H1 (cell line): ENCODE measurements around the gene MMP13. TPM values are rescaled to one million over a fixed set of nuclear protein-coding genes. Genes with fewer than 3 reads are reported as not detected.

Experiments
- CTCF ChIA-PET: fragments of 300-600 bp; sonication (Branson Sonifier 250); formaldehyde crosslinking; loops from one replicate; lab custom pipeline; 2021; ENCODE audit not compliant: partially characterized antibody; lab: Charles Lee
- POLR2A ChIA-PET: fragments of 300-600 bp; sonication (Branson Sonifier 250); formaldehyde crosslinking; loops from one replicate; lab custom pipeline; 2021; ENCODE audit warnings: inconsistent platforms; ENCODE audit not compliant: partially characterized antibody; lab: Charles Lee
- DNase-seq, 2 experiments: peaks; one replicate each; pipeline versions ENCODE4 v3.0.0 to v3.0.0-alpha.2; 2010 to 2022; ENCODE audit warnings: low spot score in 2 of 2, low read depth in 1 of 2, mixed read lengths in 1 of 2
- FAIRE-seq: peaks from 2 replicates; lab custom pipeline; 2011; peaks lifted over from hg19 to GRCh38; lab: Jason Lieb, UNC
- H2AFZ ChIP-seq: 2 replicates; pipeline ENCODE4 v1.8.1; 2012; ENCODE audit warnings: low read length, inconsistent platforms
- H2AK5ac ChIP-seq: 2 replicates; pipeline ENCODE4 v1.6.1; 2013; ENCODE audit warnings: low read depth, low read length
- H2BK120ac ChIP-seq: replicated peaks from 2 replicates; pipeline ENCODE3; 2013; ENCODE audit warnings: low read depth, low read length, inconsistent platforms
- H2BK12ac ChIP-seq: 2 replicates; pipeline ENCODE4 v1.6.1; 2013; ENCODE audit warnings: low read depth, low read length
- H2BK15ac ChIP-seq: 2 replicates; pipeline ENCODE4 v1.6.1; 2013; ENCODE audit warnings: low read length
- H2BK20ac ChIP-seq: 2 replicates; pipeline ENCODE4 v1.6.1; 2013; ENCODE audit warnings: low read length
- H2BK5ac ChIP-seq: 2 replicates; pipeline ENCODE4 v1.6.1; 2013; ENCODE audit warnings: low read depth, low read length
- H3K14ac ChIP-seq: 2 replicates; pipeline ENCODE4 v1.6.1; 2013; ENCODE audit warnings: inconsistent platforms; ENCODE audit not compliant: insufficient read length
- H3K18ac ChIP-seq: 2 replicates; pipeline ENCODE4 v1.6.1; 2013; ENCODE audit warnings: low read length; ENCODE audit errors: extremely low read depth
- H3K23ac ChIP-seq: 2 replicates; pipeline ENCODE4 v1.6.1; 2013; ENCODE audit warnings: inconsistent platforms; ENCODE audit not compliant: insufficient read length
- H3K23me2 ChIP-seq: 2 replicates; pipeline ENCODE4 v1.6.1; 2013; ENCODE audit warnings: low read depth, low read length
- H3K27ac ChIP-seq: 2 replicates; pipeline ENCODE4 v1.6.1; 2011; ENCODE audit warnings: low read depth, low read length, inconsistent platforms
- H3K27me3 ChIP-seq, 4 experiments: replicated peaks in 1 of 4; 1 replicate in 1 of 4; 2 replicates in 3 of 4; pipeline versions ENCODE4 v1.6.1 to v1.8.1; 2011 to 2013; ENCODE audit warnings: low read length in 3 of 4, mild to moderate bottlenecking in 3 of 4, inconsistent platforms in 2 of 4, mixed read lengths in 2 of 4, moderate library complexity in 1 of 4; ENCODE audit not compliant: control insufficient read depth in 3 of 4, insufficient read depth in 3 of 4; ENCODE audit errors: extremely low read depth in 1 of 4
- H3K36me3 ChIP-seq, 4 experiments: 2 replicates each; pipeline versions ENCODE4 v1.6.1 to v1.8.1; 2011 to 2013; ENCODE audit warnings: mild to moderate bottlenecking in 4 of 4, low read length in 3 of 4, moderate library complexity in 2 of 4, control low read depth in 1 of 4, inconsistent platforms in 1 of 4; ENCODE audit not compliant: insufficient read depth in 4 of 4, control insufficient read depth in 2 of 4
- H3K4ac ChIP-seq: replicated peaks from 2 replicates; pipeline ENCODE3; 2013; ENCODE audit warnings: low read length, low read depth, mixed read lengths, inconsistent platforms; ENCODE audit not compliant: insufficient read length
- H3K4me1 ChIP-seq, 4 experiments: replicated peaks in 1 of 4; 1 replicate in 1 of 4; 2 replicates in 3 of 4; pipeline versions ENCODE4 v1.6.1 to v1.8.1; 2011 to 2013; ENCODE audit warnings: low read length in 3 of 4, inconsistent platforms in 2 of 4, mixed read lengths in 1 of 4; ENCODE audit not compliant: insufficient read depth in 4 of 4, control insufficient read depth in 3 of 4
- H3K4me2 ChIP-seq, 2 experiments: 2 replicates each; pipeline versions ENCODE4 v1.6.1 to v1.8.1; 2011 to 2013; ENCODE audit warnings: low read depth in 2 of 2, low read length in 2 of 2, control low read depth in 1 of 2, inconsistent platforms in 1 of 2, mild to moderate bottlenecking in 1 of 2; ENCODE audit not compliant: insufficient read depth in 1 of 2
- H3K4me3 ChIP-seq, 4 experiments: fragments of 200-600, 300-600 bp in 1 of 4; sonication (generic), shearing (Covaris generic), sonication (Bioruptor Twin) in 1 of 4; 2 replicates each; pipeline versions ENCODE4 v1.5.1 to v1.8.1; 2011 to 2016; ENCODE audit warnings: low read length in 4 of 4, low read depth in 3 of 4, control low read depth in 2 of 4, inconsistent platforms in 2 of 4, mild to moderate bottlenecking in 2 of 4, mixed read lengths in 1 of 4, moderate library complexity in 1 of 4; ENCODE audit not compliant: insufficient read depth in 2 of 4; ENCODE audit errors: extremely low read depth in 1 of 4
- H3K56ac ChIP-seq: replicated peaks from 2 replicates; pipeline ENCODE3; 2013; ENCODE audit warnings: low read depth, mild to moderate bottlenecking, mixed read lengths, low read length, inconsistent platforms; ENCODE audit not compliant: insufficient read length
- H3K79me1 ChIP-seq: 2 replicates; pipeline ENCODE4 v1.6.1; 2013; ENCODE audit warnings: low read depth, low read length, control low read depth
- H3K79me2 ChIP-seq, 2 experiments: 2 replicates each; pipeline versions ENCODE4 v1.6.1 to v1.8.1; 2012 to 2013; ENCODE audit warnings: low read length in 2 of 2, mild to moderate bottlenecking in 2 of 2, inconsistent platforms in 1 of 2; ENCODE audit not compliant: insufficient read depth in 2 of 2, control insufficient read depth in 1 of 2
- H3K9ac ChIP-seq, 4 experiments: replicated peaks in 1 of 4; 1 replicate in 1 of 4; 2 replicates in 3 of 4; pipeline versions ENCODE4 v1.6.1 to v1.8.1; 2011 to 2013; ENCODE audit warnings: low read depth in 3 of 4, low read length in 3 of 4, control low read depth in 2 of 4, mild to moderate bottlenecking in 2 of 4, moderate library complexity in 2 of 4, inconsistent platforms in 1 of 4; ENCODE audit errors: extremely low read depth in 1 of 4
- H3K9me3 ChIP-seq, 2 experiments: 2 replicates each; pipeline versions ENCODE4 v1.6.1 to v1.8.1; 2012 to 2013; ENCODE audit warnings: mild to moderate bottlenecking in 2 of 2, moderate library complexity in 2 of 2, control low read depth in 1 of 2, inconsistent platforms in 1 of 2, low read depth in 1 of 2, low read length in 1 of 2, mixed read lengths in 1 of 2; ENCODE audit not compliant: insufficient read depth in 2 of 2
- H4K20me1 ChIP-seq, 2 experiments: replicated peaks in 1 of 2; 2 replicates each; pipeline versions ENCODE3 to v1.8.1; 2011 to 2013; ENCODE audit warnings: inconsistent platforms in 2 of 2, low read length in 2 of 2, mild to moderate bottlenecking in 1 of 2; ENCODE audit not compliant: insufficient read depth in 2 of 2, control insufficient read depth in 1 of 2
- H4K5ac ChIP-seq: 2 replicates; pipeline ENCODE4 v1.6.1; 2013; ENCODE audit warnings: low read length, low read depth, mixed read lengths, inconsistent platforms; ENCODE audit not compliant: insufficient read length
- H4K8ac ChIP-seq: 2 replicates; pipeline ENCODE4 v1.8.0; 2013; ENCODE audit warnings: mild to moderate bottlenecking, moderate library complexity, low read length, inconsistent platforms; ENCODE audit not compliant: insufficient read depth; ENCODE audit errors: extremely low read depth
- H4K91ac ChIP-seq: replicated peaks from 2 replicates; pipeline ENCODE3; 2013; ENCODE audit warnings: low read length, mixed read lengths, inconsistent platforms; ENCODE audit not compliant: insufficient read length
- PHF8 ChIP-seq: fragments of 200-600 bp; sonication (generic); conservative IDR thresholded peaks from 2 replicates; pipeline ENCODE4 v1.7.1; 2012; ENCODE audit warnings: low read depth, mild to moderate bottlenecking, inconsistent platforms, low read length, moderate library complexity
- WGBS, 2 experiments: shearing (Covaris generic) in 1 of 2; methylation state at CpG; one replicate each; pipeline versions ENCODE4 v1.1.6 to v1.1.7; 2013 to 2015; ENCODE audit warnings: low lambda C conversion rate in 2 of 2, mixed read lengths in 2 of 2, inconsistent platforms in 1 of 2, low coverage in 1 of 2, missing lambda C conversion rate in 1 of 2; ENCODE audit not compliant: insufficient replicate concordance in 2 of 2, insufficient coverage in 1 of 2, insufficient read length in 1 of 2; ENCODE audit errors: extremely low coverage in 1 of 2, missing lambda C conversion rate in 1 of 2; 5-methylcytosine and 5-hydroxymethylcytosine counted together
- polyA plus RNA-seq, 7 experiments: library from polyadenylated mRNA; depleted of rRNA in 3 of 7; stranded (reverse) in 5 of 7; unstranded in 2 of 7; fragments of >200 nt in 5 of 7; fragments of 200-250 nt in 2 of 7; gene quantifications; 1 replicate in 5 of 7; 2 replicates in 1 of 7; 4 replicates in 1 of 7; pipeline versions ENCODE4 v1.2.1 to v1.2.3, GENCODE V29; 2011 to 2013; ENCODE audit warnings: missing spikeins in 2 of 7, mixed read lengths in 2 of 7
- small RNA-seq: library from polyadenylated mRNA; stranded (forward); fragments of <200 nt; extraction: miRNeasy Mini kit (QIAGEN cat#:217004); gene quantifications from one replicate; pipeline ENCODE3, GENCODE V24; 2013; ENCODE audit not compliant: insufficient read depth
- total RNA-seq: library from RNA; stranded (reverse); fragmentation: NEBNext Ultra II Directional; extraction: Animal tissue kit (Norgen Biotek cat#: 25700); gene quantifications from 2 replicates; pipeline ENCODE4 v1.2.1, GENCODE V29; 2021

MMP13 gene
- total and polyA plus RNA-seq, 2 of the 8 experiments (the other 6 are each of a cell fraction or from before 2014, with no cell fraction given), result not detected

DNA sequence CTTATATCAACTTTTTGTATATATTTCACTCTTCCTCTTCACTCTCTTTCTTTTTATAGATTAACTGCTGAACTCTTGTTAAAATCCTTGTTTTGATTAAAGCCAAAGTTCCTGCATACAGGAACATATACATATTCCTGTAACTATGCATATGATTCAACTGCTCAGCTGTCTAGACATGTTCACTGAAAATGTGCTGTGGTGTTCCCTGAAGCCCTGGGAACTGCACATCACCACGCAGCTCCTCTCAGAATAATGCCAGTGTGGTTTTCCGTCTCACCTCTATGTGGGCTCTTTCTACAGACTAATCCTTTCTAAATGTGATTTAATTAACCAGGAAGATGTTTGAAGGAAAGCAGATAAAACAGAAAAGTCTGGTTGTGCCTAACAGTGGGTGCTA, 55.2 kb downstream of the MMP13 start:
- WGBS, 2 experiments, result 97% methylated on average over 2 of the region's 2 CpGs; no CpG with 5 or more reads in 1 of the 2 experiments
- H3K4me3 ChIP-seq, result no peak overlapping the region
- H3K14ac ChIP-seq, result no peak overlapping the region
- H3K36me3 ChIP-seq, result no peaks in the 10 kb centered on the region
- H4K5ac ChIP-seq, result no peak overlapping the region
- no peaks in the 10 kb centered on the region for H3K79me2 ChIP-seq
- H4K8ac ChIP-seq, result no peak overlapping the region
- FAIRE-seq (no peak), DNase-seq (no peak)
- H2BK12ac ChIP-seq, result no peak overlapping the region
- H2BK20ac ChIP-seq, result no peak overlapping the region
- no peak overlapping the region for H3K4me2 ChIP-seq
- H2BK120ac ChIP-seq, result no peak overlapping the region
- H2AFZ ChIP-seq, result no peak overlapping the region
- no peaks in the 10 kb centered on the region for H3K79me1 ChIP-seq
- H3K4ac ChIP-seq, result no peak overlapping the region
- H3K27me3 ChIP-seq, result no peaks in the 10 kb centered on the region
- CTCF ChIA-PET, result interaction anchor here (2.2 kb wide), 1 partner anchor 14 kb away, joined by 10 read pairs; no protein-coding TSS in a partner anchor
- no peak overlapping the region for H3K56ac ChIP-seq
- H3K27ac ChIP-seq, result no peak overlapping the region
- no peak overlapping the region for H3K18ac ChIP-seq
- no peak overlapping the region for H2BK15ac ChIP-seq
- no peak for TF ChIP-seq PHF8
- H2BK5ac ChIP-seq, result no peak overlapping the region
- no peak overlapping the region for H2AK5ac ChIP-seq
- POLR2A ChIA-PET, result no interaction called here
- H3K23ac ChIP-seq, result no peak overlapping the region
- no peaks in the 10 kb centered on the region for H4K20me1 ChIP-seq
- no peak overlapping the region for H4K91ac ChIP-seq
- no peak overlapping the region for H3K9ac ChIP-seq
- H3K23me2 ChIP-seq, result no peaks in the 10 kb centered on the region
- H3K9me3 ChIP-seq, result 0 out of 4 replicates have a peak, but pooled peaks cover 0 to 3% of the 10 kb centered on the region in 2 experiments
- H3K4me1 ChIP-seq, result no peaks in the 10 kb centered on the region

Small RNA genes within 50 kb of the gene (small RNA-seq; reads per million reads assigned to genes)
- gene RNU7-159P, result not detected

Other genes with a start within 250 kb of the MMP13 start
- not detected in 2 replicates for gene MMP27, start 250.0 kb downstream of the MMP13 start, total RNA-seq
- not detected in 2 replicates for gene MMP27, start 250.0 kb downstream of the MMP13 start, polyA plus RNA-seq (2011; rRNA removed)
- not detected in 2 replicates for gene MMP8, start 230.8 kb downstream of the MMP13 start, total RNA-seq
- gene MMP8, start 230.8 kb downstream of the MMP13 start, polyA plus RNA-seq (2011; rRNA removed), result not detected in 2 replicates
- 0.17 TPM in 1 of 2 replicates, not detected in the other for gene MMP10, start 175.1 kb downstream of the MMP13 start, total RNA-seq
- 0.03 TPM in 1 of 2 replicates, not detected in the other for gene MMP10, start 175.1 kb downstream of the MMP13 start, polyA plus RNA-seq (2011; rRNA removed)
- gene MMP1, start 157.6 kb downstream of the MMP13 start, total RNA-seq, result not detected in 2 replicates
- not detected in 2 replicates for gene MMP1, start 157.6 kb downstream of the MMP13 start, polyA plus RNA-seq (2011; rRNA removed)
- not detected in 2 replicates for gene MMP3, start 112.1 kb downstream of the MMP13 start, total RNA-seq
- not detected in 2 replicates for gene MMP3, start 112.1 kb downstream of the MMP13 start, polyA plus RNA-seq (2011; rRNA removed)
- gene MMP12, start 80.8 kb downstream of the MMP13 start, total RNA-seq, result not detected in 2 replicates
- gene MMP12, start 80.8 kb downstream of the MMP13 start, polyA plus RNA-seq (2011; rRNA removed), result not detected in 2 replicates
- gene DCUN1D5, start 136.4 kb upstream of the MMP13 start, total RNA-seq, result 95.4 and 95.8 TPM in 2 replicates
- gene DCUN1D5, start 136.4 kb upstream of the MMP13 start, polyA plus RNA-seq (2011; rRNA removed), result 60.3 and 76.1 TPM in 2 replicates
- 12.0 and 12.7 TPM in 2 replicates for gene DYNC2H1, start 153.7 kb upstream of the MMP13 start, total RNA-seq
- gene DYNC2H1, start 153.7 kb upstream of the MMP13 start, polyA plus RNA-seq (2011; rRNA removed), result 2.7 and 6.2 TPM in 2 replicates